Measurements from ENCODE around the gene ZNF462. TPM values are rescaled to one million over a fixed set of nuclear protein-coding genes. Genes with fewer than 3 reads are reported as not detected.

ZNF462 gene
- total and polyA plus RNA-seq, 2 of the 4 experiments (the other 2 are of a cell fraction) = 6.1 to 18.8 TPM

GRCh38 chr9:106886111-106887046 is 23.4 kb downstream of the ZNF462 start:
- no peak overlapping the region; the same call in 1 of the 2 replicates for H4K5ac ChIP-seq (ENCODE audit: low read depth, low read length)
- peak; percentile 10 for ATAC-seq (ENCODE audit: low read depth)
- H3K56ac ChIP-seq (ENCODE audit: extremely low read depth, insufficient read depth, low read length) = no peak overlapping the region
- H3K4me1 ChIP-seq (ENCODE audit: control insufficient read depth, insufficient read depth, low read length) = peaks cover 6% of the 10 kb centered on the region; the same call in 1 of the 2 replicates
- no peak overlapping the region for H3K4me2 ChIP-seq (ENCODE audit: low read depth, low read length)
- intact Hi-C loops (cut with micrococcal nuclease) = no loop called here
- no peak overlapping the region for H3K9ac ChIP-seq (ENCODE audit: low read depth, low read length)
- DNase-seq = peak; percentile 45
- dilution Hi-C loops (cut with HindIII; ENCODE audit: low sequenced_read_pairs, unreplicated experiment) = no loop called here
- peaks cover 2% of the 10 kb centered on the region; the same call in 1 of the 2 replicates for H3K9me1 ChIP-seq (ENCODE audit: insufficient read depth, low read length)
- no peak overlapping the region for H3K4me3 ChIP-seq (ENCODE audit: insufficient read depth, low read depth, low read length)
- no peak overlapping the region for H2BK5ac ChIP-seq (ENCODE audit: low read depth, low read length, poor library complexity, severe bottlenecking)
- H3K79me1 ChIP-seq (ENCODE audit: low read depth in 1 of 2, low read length in 2 of 2) = peaks cover 30 to 54% of the 10 kb centered on the region in 2 experiments
- H3K9me3 ChIP-seq (ENCODE audit: control insufficient read depth, insufficient read depth, low read length) = no peaks in the 10 kb centered on the region
- no peak overlapping the region for H2AFZ ChIP-seq (replicated peaks; ENCODE audit: low read length, poor library complexity)
- POLR2A ChIA-PET (ENCODE audit: unreplicated experiment) = no interaction called here
- no peaks in the 10 kb centered on the region for H3K36me3 ChIP-seq (ENCODE audit: control insufficient read depth, insufficient read depth, low read length)
- no peak overlapping the region for H3K23ac ChIP-seq (ENCODE audit: low read depth, low read length)
- no peaks in the 10 kb centered on the region for H3K27me3 ChIP-seq (ENCODE audit: control insufficient read depth, insufficient read depth, low read length)
- no CpG with 5 or more reads among the region's 6 CpGs for WGBS, 2 experiments (ENCODE audit: extremely low coverage in 2 of 2, insufficient read length in 1 of 2)
- H2BK20ac ChIP-seq (ENCODE audit: low read depth, low read length) = no peak overlapping the region
- no peak overlapping the region for H3K27ac ChIP-seq (ENCODE audit: insufficient read depth, low read length)
- no peak overlapping the region for H2AK9ac ChIP-seq (replicated peaks; ENCODE audit: low read depth, low read length, poor library complexity)
- no peak for TF ChIP-seq MXI1 (IDR thresholded peaks at IDR 0.05; ENCODE audit: borderline replicate concordance, low read depth, low read length)
- TF ChIP-seq NFE2L2 (IDR thresholded peaks at IDR 0.05; ENCODE audit: low read depth, low read length) = no peak
- TF ChIP-seq SMC3 (IDR thresholded peaks at IDR 0.05; ENCODE audit: low read depth, low read length) = no peak
- TF ChIP-seq RCOR1 (IDR thresholded peaks at IDR 0.05; ENCODE audit: insufficient replicate concordance, low read length) = no peak
- TF ChIP-seq POLR2A (IDR thresholded peaks at IDR 0.05; ENCODE audit: low read depth, low read length) = no peak
- 0 out of 2 replicates have a peak, but pooled peaks have one; percentile 4 for TF ChIP-seq FOS (IDR thresholded peaks at IDR 0.05; ENCODE audit: low read depth, low read length)
- TF ChIP-seq BHLHE40 (IDR thresholded peaks at IDR 0.05; ENCODE audit: low read depth, low read length) = no peak
- 0 out of 2 replicates have a peak, but pooled peaks have one; percentile 12 for TF ChIP-seq CEBPB (IDR thresholded peaks at IDR 0.05; ENCODE audit: low read depth, low read length)
- H4K20me1 ChIP-seq (ENCODE audit: insufficient read depth, low read length) = no peaks in the 10 kb centered on the region
- no peak overlapping the region for H4K8ac ChIP-seq (ENCODE audit: low read depth in 2 of 2, low read length in 2 of 2)
- no peak overlapping the region for H3K4ac ChIP-seq (ENCODE audit: low read depth, low read length)
- no peak overlapping the region; the same call in 2 of the 3 replicates for H2BK15ac ChIP-seq (ENCODE audit: low read depth, low read length)
- no peak overlapping the region for H2AK5ac ChIP-seq (ENCODE audit: low read depth, low read length)
- in situ Hi-C loops (cut with MboI; ENCODE audit: low sequenced_read_pairs) = loop anchor here (25.0 kb wide), 2 partner anchors 401 to 851 kb away; partner anchors contain the start of gene RAD23B
- H2BK120ac ChIP-seq (ENCODE audit: low read depth, low read length) = no peak overlapping the region
- no peak overlapping the region for H3K18ac ChIP-seq (ENCODE audit: low read depth, low read length)
- CTCF ChIA-PET = no interaction called here
- H4K91ac ChIP-seq (ENCODE audit: insufficient read depth, low read depth, low read length) = no peak overlapping the region
- no peak overlapping the region for H3K14ac ChIP-seq (replicated peaks; ENCODE audit: low read depth, low read length)
- BruUV-seq (replicated peaks) = no TSS peak
